ENCODE results near the gene DDX39A. TPM values are rescaled to one million over a fixed set of nuclear protein-coding genes. Genes with fewer than 3 reads are reported as not detected.
A peak's percentile ranks its signal among the peaks of the same experiment; 100 is the strongest.

The DDX39A gene
- total and polyA plus RNA-seq, 11 donors = 18.0 to 109 (median 36.1) TPM

DNA sequence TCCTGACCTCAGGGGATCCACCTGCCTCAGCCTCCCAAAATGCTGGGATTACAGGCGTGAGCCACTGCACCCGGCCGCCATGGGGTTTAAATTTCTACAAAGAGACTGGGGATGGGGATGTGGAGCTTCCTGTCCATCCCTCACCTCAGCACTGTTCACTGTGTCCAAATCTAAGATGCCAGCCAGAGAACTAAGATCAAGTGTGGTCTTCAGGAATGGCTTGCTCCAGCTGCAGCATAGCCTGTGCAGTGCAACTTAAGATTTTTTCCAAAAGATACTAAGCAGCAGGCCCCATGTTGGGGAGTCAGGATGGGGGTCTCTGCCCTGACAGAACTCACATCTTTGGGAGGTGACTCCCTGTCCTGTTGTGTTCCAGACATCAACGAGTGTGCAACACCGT lies 28.6 kb downstream of the DDX39A start:
- H3K4me3 ChIP-seq = no peak overlapping the region
- no peak for TF ChIP-seq POLR2A (IDR thresholded peaks at IDR 0.05)
- TF ChIP-seq, protein P1, sequence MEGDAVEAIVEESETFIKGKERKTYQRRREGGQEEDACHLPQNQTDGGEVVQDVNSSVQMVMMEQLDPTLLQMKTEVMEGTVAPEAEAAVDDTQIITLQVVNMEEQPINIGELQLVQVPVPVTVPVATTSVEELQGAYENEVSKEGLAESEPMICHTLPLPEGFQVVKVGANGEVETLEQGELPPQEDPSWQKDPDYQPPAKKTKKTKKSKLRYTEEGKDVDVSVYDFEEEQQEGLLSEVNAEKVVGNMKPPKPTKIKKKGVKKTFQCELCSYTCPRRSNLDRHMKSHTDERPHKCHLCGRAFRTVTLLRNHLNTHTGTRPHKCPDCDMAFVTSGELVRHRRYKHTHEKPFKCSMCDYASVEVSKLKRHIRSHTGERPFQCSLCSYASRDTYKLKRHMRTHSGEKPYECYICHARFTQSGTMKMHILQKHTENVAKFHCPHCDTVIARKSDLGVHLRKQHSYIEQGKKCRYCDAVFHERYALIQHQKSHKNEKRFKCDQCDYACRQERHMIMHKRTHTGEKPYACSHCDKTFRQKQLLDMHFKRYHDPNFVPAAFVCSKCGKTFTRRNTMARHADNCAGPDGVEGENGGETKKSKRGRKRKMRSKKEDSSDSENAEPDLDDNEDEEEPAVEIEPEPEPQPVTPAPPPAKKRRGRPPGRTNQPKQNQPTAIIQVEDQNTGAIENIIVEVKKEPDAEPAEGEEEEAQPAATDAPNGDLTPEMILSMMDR (IDR thresholded peaks at IDR 0.05) = no peak
- H3K9me3 ChIP-seq = no peaks in the 10 kb centered on the region
- WGBS, 4 donors = 92 to 96% (median 94%) methylated on average over 5 of the region's 5 CpGs
- H3K27me3 ChIP-seq = no peaks in the 10 kb centered on the region
- peaks cover 0 to 78% (median 55%) of the 10 kb centered on the region in 9 donors for H3K36me3 ChIP-seq
- intact Hi-C loops (cut with DNase I) = no loop called here
- ATAC-seq (no peak), DNase-seq (no peak)
- peaks cover 0 to 29% (median 0%) of the 10 kb centered on the region in 12 donors for H3K4me1 ChIP-seq
- H3K27ac ChIP-seq = no peak overlapping the region

DNA sequence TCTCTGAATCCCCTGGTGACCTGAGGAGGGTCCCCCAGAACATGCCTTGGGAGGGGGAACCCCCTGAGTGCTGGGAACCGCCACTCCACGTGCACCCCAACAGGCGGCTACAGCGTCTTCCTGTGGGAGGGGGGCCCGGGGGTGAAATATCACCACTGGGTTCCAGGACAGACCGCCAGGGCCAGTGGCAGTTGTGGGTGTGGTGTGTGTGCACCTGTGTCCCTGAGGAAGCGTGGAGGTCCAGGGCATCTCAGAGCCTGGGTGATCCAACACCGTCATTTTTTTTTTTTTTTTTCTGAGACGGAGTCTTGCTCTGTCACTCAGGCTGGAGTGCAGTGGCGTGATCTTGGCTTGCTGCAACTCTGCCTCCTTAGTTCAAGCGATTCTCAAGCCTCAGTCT lies 33.6 kb downstream of the DDX39A start:
- no peaks in the 10 kb centered on the region for H3K27me3 ChIP-seq
- peaks cover 0 to 68% (median 30%) of the 10 kb centered on the region in 12 donors for H3K4me1 ChIP-seq
- 79 to 84% (median 82%) methylated on average over 11 of the region's 11 CpGs for WGBS, 4 donors
- DNase-seq (no peak), ATAC-seq (no peak)
- intact Hi-C loops (cut with DNase I) = no loop called here
- H3K9me3 ChIP-seq = no peaks in the 10 kb centered on the region
- H3K4me3 ChIP-seq = peak overlapping the region in 2 of 12 donors; percentile 10 to 74
- TF ChIP-seq POLR2A (IDR thresholded peaks at IDR 0.05) = no peak
- H3K36me3 ChIP-seq = peaks cover 0 to 27% (median 7%) of the 10 kb centered on the region in 9 donors
- H3K27ac ChIP-seq = peak overlapping the region in 2 of 12 donors; percentile 31 to 95

DNA sequence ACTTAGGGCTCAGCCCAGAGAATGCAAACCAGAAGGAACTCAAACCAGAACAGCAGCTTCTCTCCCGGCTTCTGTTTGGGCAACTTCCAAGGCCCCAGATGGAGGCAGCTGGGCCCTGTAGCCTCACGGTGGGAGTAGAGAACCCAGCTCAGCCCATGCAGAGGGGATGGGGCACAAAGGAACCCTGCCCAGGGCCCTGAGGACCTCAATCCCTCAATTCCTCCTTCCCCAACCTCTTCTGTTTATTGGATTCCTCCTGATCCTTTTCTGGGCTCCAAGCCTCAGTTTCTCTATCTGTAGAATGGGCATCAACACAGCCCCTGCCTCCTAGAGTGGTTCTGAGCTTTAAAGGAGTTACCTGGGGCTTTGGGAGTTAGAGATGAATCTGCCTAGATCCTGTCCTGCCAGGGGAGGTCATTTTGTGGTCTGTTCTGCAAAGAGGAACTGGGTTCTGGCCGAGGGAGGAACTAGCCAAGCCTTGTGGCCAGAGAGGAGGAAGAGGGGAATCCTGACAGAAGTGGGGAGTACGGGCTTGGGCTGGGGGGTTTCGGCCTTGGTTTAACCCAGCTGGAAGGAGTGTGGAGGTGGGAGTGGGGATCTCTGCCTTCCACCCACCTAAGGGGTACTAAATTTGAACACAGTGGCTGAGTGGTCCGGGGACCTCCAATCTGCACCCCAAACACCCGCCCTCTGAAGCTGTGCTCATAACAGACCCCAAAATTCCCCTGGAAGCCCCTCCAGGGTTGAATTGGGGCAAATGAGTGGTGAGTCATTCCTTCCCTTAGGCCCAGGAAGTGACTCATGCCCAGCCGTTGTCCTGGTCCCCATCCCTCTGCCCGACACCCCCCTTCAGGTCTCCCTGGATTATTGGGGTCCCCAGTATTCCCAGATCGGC lies 35.2 kb downstream of the DDX39A start:
- Histone ChIP-seq H3K36me3 (peaks cover 0 to 17% (median 2%) of the 10 kb centered on the region in 9 donors), H3K4me3 (peak overlapping the region in 10 of 12 donors; percentile 13 to 84 (median 70)), H3K9me3 (no peaks in the 10 kb centered on the region), H3K4me1 (peaks cover 3 to 84% (median 39%) of the 10 kb centered on the region in 12 donors), H3K27ac (peak overlapping the region; percentile 4 to 95 (median 80)), H3K27me3 (no peaks in the 10 kb centered on the region)
- WGBS, 4 donors = 38 to 57% (median 46%) methylated on average over 10 of the region's 10 CpGs
- TF ChIP-seq, protein P1 (IDR thresholded peaks at IDR 0.05) = no peak
- ATAC-seq = peak in 3 of 4 donors; percentile 5 to 34 (median 18)
- intact Hi-C loops (cut with DNase I) = loop anchor here in 1 of 10 donors (5.0 kb wide), 1 partner anchor 33 kb away; the partner anchor contains the start of gene DDX39A
- DNase-seq = peak in 4 of 5 donors; percentile 45 to 70 (median 63)

DNA sequence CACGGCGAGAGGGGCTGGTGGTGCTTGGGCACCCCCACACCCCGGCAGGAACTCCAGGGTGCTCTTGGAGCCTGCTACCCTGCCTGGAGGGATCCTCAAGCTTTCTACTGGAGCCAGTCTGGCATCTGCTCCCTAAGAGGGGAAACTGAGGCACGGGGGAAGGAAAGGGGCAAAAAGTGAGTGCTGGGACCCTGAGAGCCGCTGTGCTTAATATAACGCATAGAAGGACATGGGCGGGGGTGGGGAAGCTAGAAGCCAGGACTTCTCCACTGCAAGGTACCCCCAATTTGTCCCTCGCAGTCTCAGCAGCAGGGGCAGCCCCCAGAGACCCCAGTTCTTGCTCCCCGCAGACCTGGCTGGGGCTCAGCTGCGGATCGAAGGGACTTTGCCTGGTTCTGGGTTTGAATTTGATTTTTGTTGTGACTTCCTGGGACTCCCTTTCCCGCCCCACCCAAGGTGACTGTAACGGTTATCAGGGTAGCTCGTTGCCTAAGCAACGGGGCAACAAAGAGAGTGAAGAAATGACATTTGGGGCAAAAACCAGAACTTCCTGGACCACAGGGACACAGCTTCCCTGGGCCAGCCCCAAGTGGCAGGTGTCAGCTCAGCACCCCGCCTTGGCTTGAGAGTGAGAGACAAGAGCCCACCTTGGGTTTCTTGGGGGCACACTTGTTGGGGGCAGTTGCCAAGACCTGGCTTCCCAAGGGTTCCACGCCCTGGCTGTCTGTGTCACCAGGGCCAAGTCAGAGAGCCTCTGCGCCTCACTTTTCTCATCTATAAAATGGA lies 37.3 kb downstream of the DDX39A start:
- ATAC-seq (peak in 3 of 4 donors; percentile 4 to 30 (median 5)), DNase-seq (peak in 4 of 5 donors; percentile 36 to 64 (median 48))
- no peaks in the 10 kb centered on the region for H3K9me3 ChIP-seq
- H3K4me1 ChIP-seq = peaks cover 3 to 72% (median 40%) of the 10 kb centered on the region in 12 donors
- 15 to 38% (median 21%) methylated on average over 15 to 18 of the region's 18 CpGs for WGBS, 4 donors
- intact Hi-C loops (cut with DNase I) = loop anchor here in 1 of 10 donors (5.0 kb wide), 1 partner anchor 35 kb away; the partner anchor contains the start of gene DDX39A
- H3K27ac ChIP-seq = peak overlapping the region; percentile 81 to 95 (median 90)
- H3K4me3 ChIP-seq = peak overlapping the region; percentile 42 to 84 (median 74)
- H3K27me3 ChIP-seq = no peaks in the 10 kb centered on the region
- TF ChIP-seq, protein P1 (IDR thresholded peaks at IDR 0.05) = no peak
- TF ChIP-seq POLR2A (IDR thresholded peaks at IDR 0.05) = no peak
- H3K36me3 ChIP-seq = peaks cover 0 to 5% (median 0%) of the 10 kb centered on the region in 9 donors

All from heart left ventricle (tissue), 16 donors.